Stimulated activated effector memory CD8-positive, alpha-beta T cell treated with anti-CD3 and anti-CD28 coated beads, Interleukin-12 subunit alpha, Interleukin-12 subunit beta, amount 100 ng/mL, for 72 hours (primary cell): ENCODE results near the gene PCA3.
"Not testable (repeated sequence)": the region's sequence is repeated elsewhere in the genome, so short reads cannot be mapped to it uniquely, and the experiment has no call there.

Experiments
- ATAC-seq: fragments of 150-1000 bp; cut with Tn5 transposase; 2 replicates; pipeline ENCODE4 v1.10.0; 2021
- DNase-seq, 2 donors: peaks; one replicate each; pipeline ENCODE4 v3.0.0; 2021 to 2022; ENCODE audit warnings: low spot score in 2 of 2
- H3K27ac Mint-ChIP-seq: one replicate; pipeline ENCODE4 v1.8.0; 2022; ENCODE audit warnings: mild to moderate bottlenecking, mixed read lengths
- H3K36me3 Mint-ChIP-seq: one replicate; pipeline ENCODE4 v1.8.0; 2022; ENCODE audit warnings: mild to moderate bottlenecking, mixed read lengths
- H3K4me1 Mint-ChIP-seq: one replicate; pipeline ENCODE4 v1.8.0; 2022; ENCODE audit warnings: mixed read lengths
- H3K4me3 Mint-ChIP-seq: one replicate; pipeline ENCODE4 v1.8.0; 2022; ENCODE audit warnings: mild to moderate bottlenecking, mixed read lengths
- H3K9me3 Mint-ChIP-seq: one replicate; pipeline ENCODE4 v1.8.0; 2022; ENCODE audit warnings: mixed read lengths

The PCA3 gene

GRCh38 chr9:76738402-76738801, 25.8 kb upstream of the PCA3 start:
- no peak overlapping the region for H3K4me3 Mint-ChIP-seq
- no peaks in the 10 kb centered on the region for H3K36me3 Mint-ChIP-seq
- H3K4me1 Mint-ChIP-seq: no peaks in the 10 kb centered on the region
- ATAC-seq (no peak), DNase-seq (no peak)
- H3K27ac Mint-ChIP-seq: no peak overlapping the region
- peaks cover 5% of the 10 kb centered on the region for H3K9me3 Mint-ChIP-seq

GRCh38 chr9:76741524-76741923, 22.7 kb upstream of the PCA3 start:
- ATAC-seq: no peak
- no peaks in the 10 kb centered on the region for H3K36me3 Mint-ChIP-seq
- H3K4me3 Mint-ChIP-seq: no peak overlapping the region
- H3K4me1 Mint-ChIP-seq: no peaks in the 10 kb centered on the region
- no peak overlapping the region for H3K27ac Mint-ChIP-seq
- H3K9me3 Mint-ChIP-seq: peaks cover 5% of the 10 kb centered on the region
- DNase-seq: no peak

GRCh38 chr9:76742890-76743289, 21.3 kb upstream of the PCA3 start:
- not testable (repeated sequence) for H3K4me3 Mint-ChIP-seq, H3K27ac Mint-ChIP-seq, ATAC-seq, H3K36me3 Mint-ChIP-seq, DNase-seq, H3K4me1 Mint-ChIP-seq, H3K9me3 Mint-ChIP-seq

GRCh38 chr9:76743931-76744330, 20.3 kb upstream of the PCA3 start:
- Mint-ChIP-seq H3K27ac (no peak overlapping the region), H3K4me3 (no peak overlapping the region), H3K9me3 (peaks cover 5% of the 10 kb centered on the region), H3K4me1 (no peaks in the 10 kb centered on the region), H3K36me3 (no peaks in the 10 kb centered on the region)
- no peak for ATAC-seq
- DNase-seq: no peak

GRCh38 chr9:76744336-76744735, 19.9 kb upstream of the PCA3 start:
- ATAC-seq (peak; percentile 61), DNase-seq (no peak)
- no peak overlapping the region for H3K4me3 Mint-ChIP-seq
- H3K27ac Mint-ChIP-seq: no peak overlapping the region
- no peaks in the 10 kb centered on the region for H3K36me3 Mint-ChIP-seq
- peaks cover 5% of the 10 kb centered on the region for H3K9me3 Mint-ChIP-seq
- no peaks in the 10 kb centered on the region for H3K4me1 Mint-ChIP-seq

- no peak overlapping the region for H3K27ac Mint-ChIP-seq
- H3K4me3 Mint-ChIP-seq: no peak overlapping the region
- no peaks in the 10 kb centered on the region for H3K36me3 Mint-ChIP-seq
- H3K4me1 Mint-ChIP-seq: peaks cover 9% of the 10 kb centered on the region
- DNase-seq (peak in 1 of 2 donors; percentile 29), ATAC-seq (no peak)
- H3K9me3 Mint-ChIP-seq: no peaks in the 10 kb centered on the region
Measured at GRCh38 chr9:76751001-76751400, 13.2 kb upstream of the PCA3 start.

- DNase-seq (peak in 1 of 2 donors; percentile 44), ATAC-seq (no peak)
- Mint-ChIP-seq H3K36me3 (no peaks in the 10 kb centered on the region), H3K4me1 (peaks cover 9% of the 10 kb centered on the region), H3K27ac (no peak overlapping the region), H3K9me3 (no peaks in the 10 kb centered on the region), H3K4me3 (no peak overlapping the region)
Measured at GRCh38 chr9:76756268-76756640, 8.0 kb upstream of the PCA3 start.

GRCh38 chr9:76756941-76757673, 7.1 kb upstream of the PCA3 start:
- Mint-ChIP-seq H3K4me1 (peaks cover 9% of the 10 kb centered on the region), H3K4me3 (no peak overlapping the region), H3K36me3 (no peaks in the 10 kb centered on the region), H3K9me3 (no peaks in the 10 kb centered on the region), H3K27ac (no peak overlapping the region)
- ATAC-seq (no peak), DNase-seq (no peak)

- Mint-ChIP-seq H3K36me3 (no peaks in the 10 kb centered on the region), H3K9me3 (no peaks in the 10 kb centered on the region), H3K4me3 (no peak overlapping the region), H3K27ac (no peak overlapping the region), H3K4me1 (peaks cover 9% of the 10 kb centered on the region)
- no peak for DNase-seq
- ATAC-seq: no peak
Measured at GRCh38 chr9:76758476-76758875, 5.8 kb upstream of the PCA3 start.

GRCh38 chr9:76759732-76760131, 4.5 kb upstream of the PCA3 start:
- Mint-ChIP-seq H3K4me1 (peaks cover 9% of the 10 kb centered on the region), H3K4me3 (no peak overlapping the region), H3K36me3 (no peaks in the 10 kb centered on the region), H3K9me3 (no peaks in the 10 kb centered on the region), H3K27ac (no peak overlapping the region)
- ATAC-seq (no peak), DNase-seq (peak in 1 of 2 donors; percentile 26)

GRCh38 chr9:76761448-76761847, 2.8 kb upstream of the PCA3 start:
- no peak overlapping the region for H3K27ac Mint-ChIP-seq

GRCh38 chr9:76766126-76766525, 1.9 kb downstream of the PCA3 start:
- no peak for DNase-seq
- Mint-ChIP-seq H3K9me3 (no peaks in the 10 kb centered on the region), H3K4me1 (no peaks in the 10 kb centered on the region)

More at GRCh38 chr9:76761448-76761847, 2.8 kb upstream of the PCA3 start:
- no peaks in the 10 kb centered on the region for H3K36me3 Mint-ChIP-seq
- no peaks in the 10 kb centered on the region for H3K9me3 Mint-ChIP-seq
- no peaks in the 10 kb centered on the region for H3K4me1 Mint-ChIP-seq
- no peak overlapping the region for H3K4me3 Mint-ChIP-seq
- ATAC-seq (no peak), DNase-seq (no peak)

GRCh38 chr9:76772686-76773445, 8.6 kb downstream of the PCA3 start:
- H3K27ac Mint-ChIP-seq: no peak overlapping the region
- H3K4me3 Mint-ChIP-seq: no peak overlapping the region
- no peaks in the 10 kb centered on the region for H3K9me3 Mint-ChIP-seq
- no peak for DNase-seq
- no peaks in the 10 kb centered on the region for H3K36me3 Mint-ChIP-seq
- H3K4me1 Mint-ChIP-seq: no peaks in the 10 kb centered on the region
- ATAC-seq: no peak

More at GRCh38 chr9:76766126-76766525, 1.9 kb downstream of the PCA3 start:
- ATAC-seq: no peak
- Mint-ChIP-seq H3K27ac (no peak overlapping the region), H3K36me3 (no peaks in the 10 kb centered on the region), H3K4me3 (no peak overlapping the region)

- H3K4me1 Mint-ChIP-seq: no peaks in the 10 kb centered on the region
- ATAC-seq: no peak
- no peaks in the 10 kb centered on the region for H3K36me3 Mint-ChIP-seq
- no peaks in the 10 kb centered on the region for H3K9me3 Mint-ChIP-seq
- H3K4me3 Mint-ChIP-seq: no peak overlapping the region
- H3K27ac Mint-ChIP-seq: no peak overlapping the region
- no peak for DNase-seq
Measured at GRCh38 chr9:76784881-76785280, 20.6 kb downstream of the PCA3 start.

- ATAC-seq (no peak), DNase-seq (no peak)
- Mint-ChIP-seq H3K27ac (no peak overlapping the region), H3K4me3 (no peak overlapping the region), H3K36me3 (no peaks in the 10 kb centered on the region), H3K9me3 (no peaks in the 10 kb centered on the region), H3K4me1 (no peaks in the 10 kb centered on the region)
Measured at GRCh38 chr9:76785501-76785900, 21.3 kb downstream of the PCA3 start.

- no peaks in the 10 kb centered on the region for H3K36me3 Mint-ChIP-seq
- no peak for ATAC-seq
- no peaks in the 10 kb centered on the region for H3K4me1 Mint-ChIP-seq
- H3K4me3 Mint-ChIP-seq: no peak overlapping the region
- DNase-seq: no peak
- H3K27ac Mint-ChIP-seq: no peak overlapping the region
- no peaks in the 10 kb centered on the region for H3K9me3 Mint-ChIP-seq
Measured at GRCh38 chr9:76787677-76788076, 23.4 kb downstream of the PCA3 start.
